GM10847 (cell line): ENCODE measurements around the gene DNAJB6.

Experiments used
- POLR2A ChIP-seq: IDR thresholded peaks from 2 replicates; pipeline ENCODE4 v1.6.1; 2011; ENCODE audit not compliant: insufficient read length; ENCODE audit errors: extremely low read depth

DNAJB6 gene

GRCh38 chr7:157336383-157337315 is at the start of gene DNAJB6:
Gene DNAJB6, plus strand, starts transcription at chr7:157337004. Its CDS starts 21,569 bp downstream, at chr7:157358573.
- peak; percentile 35 for TF ChIP-seq POLR2A

- no peak for TF ChIP-seq POLR2A
These were observed 45.3 kb upstream of the DNAJB6 start for GRCh38 chr7:157291404-157292080.

GRCh38 chr7:157292258-157292657 is 44.5 kb upstream of the DNAJB6 start:
- no peak for TF ChIP-seq POLR2A

- TF ChIP-seq POLR2A, result no peak
These were observed 43.9 kb upstream of the DNAJB6 start for GRCh38 chr7:157292770-157293412.

- no peak for TF ChIP-seq POLR2A
These were observed 43.4 kb upstream of the DNAJB6 start for GRCh38 chr7:157293413-157293788.

- no peak for TF ChIP-seq POLR2A
These were observed 42.0 kb upstream of the DNAJB6 start for GRCh38 chr7:157294773-157295172.

GRCh38 chr7:157295338-157295737 is 41.5 kb upstream of the DNAJB6 start:
- TF ChIP-seq POLR2A, result no peak

- no peak for TF ChIP-seq POLR2A
These were observed 39.6 kb upstream of the DNAJB6 start for GRCh38 chr7:157297185-157297584.

- no peak for TF ChIP-seq POLR2A
These were observed 37.5 kb upstream of the DNAJB6 start for GRCh38 chr7:157299317-157299612.

- no peak for TF ChIP-seq POLR2A
These were observed 37.0 kb upstream of the DNAJB6 start for GRCh38 chr7:157299613-157300368.

- TF ChIP-seq POLR2A, result no peak
These were observed 36.4 kb upstream of the DNAJB6 start for GRCh38 chr7:157300369-157300825.

GRCh38 chr7:157301610-157302120 is 35.1 kb upstream of the DNAJB6 start:
- TF ChIP-seq POLR2A, result no peak

- no peak for TF ChIP-seq POLR2A
These were observed 29.7 kb upstream of the DNAJB6 start for GRCh38 chr7:157306846-157307838.
